Stimulated activated CD8-positive, alpha-beta memory T cell treated with anti-CD3 and anti-CD28 coated beads, Interleukin-7, amount 100 ng/mL, for 48 hours (primary cell): Measurements from ENCODE around the gene KDM4F.

Experiments
- DNase-seq, 2 donors: peaks; one replicate each; pipeline ENCODE4 v3.0.0-alpha.2; 2020; ENCODE audit warnings: low read depth in 1 of 2; ENCODE audit errors: extremely low read depth in 1 of 2

The KDM4F gene

DNA sequence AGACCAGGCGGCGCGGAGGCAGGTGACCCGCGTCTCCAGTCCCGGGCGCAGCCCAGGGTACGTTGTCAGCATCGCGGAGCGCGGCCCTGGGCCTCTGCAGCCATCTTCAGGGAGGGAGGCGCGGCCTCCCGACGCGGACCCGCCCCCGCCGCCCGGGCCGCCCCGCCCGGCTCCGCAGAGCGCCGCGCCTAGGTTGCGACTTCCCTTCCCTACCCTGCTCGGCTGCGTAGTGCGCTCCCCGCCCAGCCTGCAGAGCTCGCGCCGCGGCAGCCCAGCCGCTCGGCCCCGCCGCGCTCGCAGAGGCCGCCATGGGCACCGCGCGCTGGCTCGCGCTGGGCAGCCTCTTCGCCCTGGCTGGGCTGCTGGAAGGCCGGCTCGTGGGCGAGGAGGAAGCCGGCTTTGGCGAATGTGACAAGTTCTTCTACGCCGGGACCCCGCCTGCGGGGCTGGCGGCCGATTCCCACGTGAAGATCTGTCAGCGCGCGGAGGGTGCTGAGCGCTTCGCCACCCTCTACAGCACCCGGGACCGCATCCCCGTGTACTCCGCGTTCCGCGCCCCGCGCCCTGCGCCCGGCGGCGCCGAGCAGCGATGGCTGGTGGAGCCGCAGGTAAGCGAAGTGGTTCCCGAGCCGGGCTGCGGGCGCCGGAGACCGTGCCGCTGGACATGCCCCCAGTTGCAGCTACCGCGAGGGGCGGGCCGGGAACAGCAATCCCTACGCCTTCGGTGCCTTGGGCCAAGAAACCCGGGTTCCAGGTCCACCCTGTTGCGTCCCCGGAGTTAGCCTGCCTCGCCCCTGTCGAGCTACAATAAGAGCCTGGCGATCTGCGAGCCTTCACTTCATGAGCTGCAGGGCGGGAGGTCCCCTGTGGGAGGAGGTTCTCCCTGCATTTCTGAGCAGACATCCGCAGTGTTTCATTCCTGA, 40.7 kb downstream of the KDM4F start, which contains the start of gene ENDOD1:
Gene ENDOD1 (plus strand): TSS at position 227 of the 923 bp plus-strand sequence. CDS start 82 bp downstream, at position 309.
- DNase-seq = peak; percentile 63 to 68

DNA sequence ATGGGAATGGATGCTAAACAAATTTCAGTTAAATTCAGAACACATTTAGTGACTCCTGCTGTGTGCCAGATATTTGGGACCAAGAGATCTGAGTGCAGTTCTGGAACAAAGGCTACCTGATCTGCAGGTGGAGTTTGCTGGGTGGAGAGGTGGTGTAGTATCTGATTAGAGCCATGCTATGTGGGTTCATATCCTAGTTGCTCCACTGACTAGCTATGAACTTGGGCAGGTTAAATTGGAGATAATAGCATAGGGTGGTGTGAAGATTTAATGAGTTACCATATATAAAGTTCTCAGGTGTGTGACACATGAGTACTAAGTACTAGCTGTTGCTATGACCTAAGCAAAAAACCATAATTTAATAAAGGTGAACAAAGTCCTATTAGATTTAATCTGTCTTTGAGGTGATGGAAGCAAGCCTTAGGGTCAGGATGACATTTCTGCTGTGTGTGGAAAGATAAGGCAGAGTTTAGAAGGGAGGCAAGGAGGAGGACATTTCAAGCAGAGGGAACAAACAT, 42.5 kb downstream of the KDM4F start:
- DNase-seq = no peak

GRCh38 chr11:95092549-95093324, 43.5 kb downstream of the KDM4F start:
- DNase-seq = no peak

DNA sequence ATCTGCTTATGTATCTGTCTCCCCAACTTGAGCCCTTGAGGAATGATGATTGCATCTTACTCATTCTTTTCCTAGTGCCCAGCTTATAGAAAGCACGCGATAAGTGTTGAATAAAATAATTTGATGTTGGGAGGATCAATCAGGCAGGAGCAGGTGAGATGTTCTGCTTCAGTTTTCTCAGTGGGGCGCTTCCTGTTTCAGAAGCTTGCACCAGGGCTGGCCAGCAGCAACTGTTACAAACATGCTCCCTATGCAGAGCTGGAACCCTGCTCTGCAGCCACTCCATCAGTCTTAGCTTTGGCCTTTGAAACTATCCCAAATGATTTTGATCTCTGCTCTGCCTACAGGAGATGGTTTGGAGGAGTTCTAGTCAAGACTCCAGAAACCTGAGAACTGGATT, 44.3 kb downstream of the KDM4F start:
- no peak for DNase-seq

GRCh38 chr11:95095858-95096587, 46.8 kb downstream of the KDM4F start:
- no peak for DNase-seq

GRCh38 chr11:95097209-95097608, 48.0 kb downstream of the KDM4F start:
- DNase-seq = no peak

GRCh38 chr11:95098826-95099225, 49.6 kb downstream of the KDM4F start:
- no peak for DNase-seq

GRCh38 chr11:95100191-95100648, 51.0 kb downstream of the KDM4F start:
- no peak for DNase-seq
